ENCODE results near the gene RASSF4.

- TF ChIP-seq POLR2A (IDR thresholded peaks at IDR 0.05) (peak; percentile 100), CTCF (IDR thresholded peaks at IDR 0.05) (peak; percentile 14 to 44 (median 15)), POLR2AphosphoS5 (IDR thresholded peaks at IDR 0.05) (peak; percentile 99 to 100 (median 100))
Measured at GRCh38 chr10:44978570-44979280, 19.1 kb downstream of the RASSF4 start, which contains the start of gene DEPP1.

All from breast epithelium (tissue), 3 donors.